Ramos (cell line): ENCODE measurements around the gene ZFPL1.

ENCODE experiments used
- in situ Hi-C: fragments of 300-500 bp; cut with MboI; formaldehyde crosslinking; loops from one replicate; pipeline ENCODE4 v1.14.3; 2022; ENCODE audit warnings: low sequenced_read_pairs; ENCODE audit not compliant: unreplicated experiment

ZFPL1 gene

GRCh38 chr11:65136515-65137096 is 52.6 kb downstream of the ZFPL1 start:
- in situ Hi-C loops: loop anchor here (25.0 kb wide), 1 partner anchor 899 kb away; the partner anchor contains the start of genes DNAJC4, FKBP2, NUDT22 and PPP1R14B
